NT2/D1 (cell line): ENCODE data around the gene KCNH2.
A peak's percentile ranks its signal among the peaks of the same experiment; 100 is the strongest.

Experiments
- DNase-seq: peaks from one replicate; pipeline ENCODE4 v3.0.0-alpha.2; 2011; ENCODE audit warnings: low read depth, low spot score
- H3K27me3 ChIP-seq: 2 replicates; pipeline ENCODE4 v1.6.0; 2011; ENCODE audit warnings: mild to moderate bottlenecking; ENCODE audit not compliant: insufficient read length, insufficient read depth
- H3K36me3 ChIP-seq: 2 replicates; pipeline ENCODE4 v1.6.1; 2011; ENCODE audit warnings: mild to moderate bottlenecking, low read length, mixed read lengths; ENCODE audit not compliant: insufficient read depth, insufficient read length
- H3K4me1 ChIP-seq: 2 replicates; pipeline ENCODE4 v1.5.1; 2011; ENCODE audit not compliant: insufficient read depth, insufficient read length
- H3K4me3 ChIP-seq: 2 replicates; pipeline ENCODE4 v1.5.1; 2011; ENCODE audit warnings: low read depth; ENCODE audit not compliant: insufficient read length
- H3K9ac ChIP-seq: 2 replicates; pipeline ENCODE4 v1.6.0; 2011; ENCODE audit warnings: low read depth; ENCODE audit not compliant: insufficient read length
- H3K9me3 ChIP-seq: 2 replicates; pipeline ENCODE4 v1.5.1; 2011; ENCODE audit warnings: mild to moderate bottlenecking, low read length; ENCODE audit not compliant: insufficient read depth
- SUZ12 ChIP-seq: IDR thresholded peaks from 2 replicates; pipeline ENCODE4 v1.6.1; 2011; ENCODE audit not compliant: insufficient read length, insufficient read depth; ENCODE audit errors: extremely low read depth
- YY1 ChIP-seq: IDR thresholded peaks from 2 replicates; pipeline ENCODE4 v1.6.1; 2011; ENCODE audit not compliant: insufficient read length, insufficient read depth
- ZNF274 ChIP-seq: IDR thresholded peaks from 2 replicates; pipeline ENCODE4 v1.6.1; 2011; ENCODE audit warnings: mild to moderate bottlenecking, low read depth, low read length

KCNH2 gene

DNA sequence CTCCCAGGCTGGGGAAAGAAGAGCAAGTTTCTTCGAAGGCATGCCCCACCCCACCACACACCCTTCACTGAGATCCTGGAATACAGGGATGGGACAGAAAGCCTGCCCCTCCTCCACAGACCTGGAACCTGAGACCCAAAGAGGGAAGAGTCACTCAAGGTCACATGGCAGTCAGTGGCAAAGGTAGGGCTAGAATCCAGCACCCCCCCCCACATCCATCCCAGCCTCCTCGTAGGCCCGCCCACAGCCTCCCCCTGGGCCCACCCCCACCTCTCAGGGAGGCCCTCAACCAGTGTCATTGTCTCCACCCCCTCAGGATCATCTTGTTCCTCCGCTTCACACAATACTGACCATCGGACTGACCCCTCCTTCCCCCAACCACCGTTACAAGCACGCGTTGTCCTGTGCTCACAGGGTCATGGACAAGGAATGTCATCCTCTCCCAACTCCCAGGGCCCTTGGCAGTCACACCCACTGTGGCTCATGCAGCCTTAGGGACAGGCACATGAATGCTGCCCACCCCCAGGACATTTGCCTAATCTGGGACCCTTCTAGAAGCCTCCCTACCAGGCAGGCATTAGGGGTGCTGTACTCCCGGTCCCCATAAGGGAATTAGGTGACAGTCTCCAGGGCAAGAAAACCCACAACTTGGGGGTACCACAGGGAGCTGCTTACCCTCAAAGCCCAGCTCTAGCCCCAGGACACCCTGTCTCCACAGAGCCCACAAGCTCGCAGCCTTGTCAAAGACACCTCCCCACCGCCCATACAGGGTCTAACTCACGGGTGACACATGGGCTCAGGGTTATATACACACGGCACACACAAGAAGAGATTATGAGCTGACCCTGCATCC, 1.4 kb downstream of the KCNH2 start:
- no peak for DNase-seq
- TF ChIP-seq YY1 = no peak
- TF ChIP-seq ZNF274 = no peak
- TF ChIP-seq SUZ12 = no peak
- Histone ChIP-seq H3K9me3 (no peaks in the 10 kb centered on the region), H3K36me3 (no peaks in the 10 kb centered on the region), H3K4me3 (peak overlapping the region; percentile 41), H3K27me3 (peaks cover 49% of the 10 kb centered on the region), H3K9ac (peak overlapping the region; percentile 63), H3K4me1 (peaks cover 26% of the 10 kb centered on the region)

DNA sequence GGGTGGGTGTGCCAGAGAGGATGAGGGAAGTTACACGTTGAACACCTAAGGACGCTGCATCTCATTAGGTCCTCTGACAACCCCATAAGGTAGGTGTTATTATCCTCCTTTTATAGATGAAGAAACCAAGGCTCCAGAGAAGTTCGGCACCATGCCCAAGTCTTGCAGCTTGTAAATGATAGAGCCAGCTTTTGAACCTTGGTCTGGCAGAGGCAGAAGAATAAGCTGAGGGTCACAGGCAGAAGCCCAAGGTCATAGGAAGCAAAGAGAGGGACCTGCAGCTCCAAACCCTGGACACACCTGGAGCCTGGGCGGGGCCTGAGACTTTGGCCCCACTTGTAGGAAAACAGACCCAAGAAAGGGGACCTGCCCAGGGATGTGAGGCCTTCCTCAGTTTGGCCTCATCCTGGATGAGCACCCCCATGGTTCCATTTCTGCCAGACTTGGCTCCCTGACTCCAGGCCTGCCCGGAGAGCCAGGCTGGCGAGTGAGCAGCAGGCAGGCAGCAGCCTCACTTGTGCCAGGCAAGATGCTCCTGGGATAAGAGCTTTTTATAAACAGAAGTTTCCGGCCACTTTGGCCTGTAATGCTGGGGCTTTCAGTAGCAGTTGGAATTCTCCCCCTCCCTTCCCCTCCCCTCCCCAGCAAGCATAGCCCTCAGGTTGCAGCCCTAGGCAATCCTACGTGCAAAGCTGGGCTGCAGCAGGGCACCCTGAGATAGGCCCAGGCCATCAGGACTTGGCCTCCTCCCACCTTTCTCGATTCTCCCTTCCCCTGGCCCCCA, 2.4 kb downstream of the KCNH2 start:
- DNase-seq = no peak
- Histone ChIP-seq H3K9ac (peak overlapping the region; percentile 74), H3K4me3 (peak overlapping the region; percentile 66), H3K36me3 (no peaks in the 10 kb centered on the region), H3K9me3 (no peaks in the 10 kb centered on the region), H3K27me3 (peaks cover 43% of the 10 kb centered on the region), H3K4me1 (peaks cover 30% of the 10 kb centered on the region)
- TF ChIP-seq YY1 (no peak), ZNF274 (no peak), SUZ12 (no peak)

DNA sequence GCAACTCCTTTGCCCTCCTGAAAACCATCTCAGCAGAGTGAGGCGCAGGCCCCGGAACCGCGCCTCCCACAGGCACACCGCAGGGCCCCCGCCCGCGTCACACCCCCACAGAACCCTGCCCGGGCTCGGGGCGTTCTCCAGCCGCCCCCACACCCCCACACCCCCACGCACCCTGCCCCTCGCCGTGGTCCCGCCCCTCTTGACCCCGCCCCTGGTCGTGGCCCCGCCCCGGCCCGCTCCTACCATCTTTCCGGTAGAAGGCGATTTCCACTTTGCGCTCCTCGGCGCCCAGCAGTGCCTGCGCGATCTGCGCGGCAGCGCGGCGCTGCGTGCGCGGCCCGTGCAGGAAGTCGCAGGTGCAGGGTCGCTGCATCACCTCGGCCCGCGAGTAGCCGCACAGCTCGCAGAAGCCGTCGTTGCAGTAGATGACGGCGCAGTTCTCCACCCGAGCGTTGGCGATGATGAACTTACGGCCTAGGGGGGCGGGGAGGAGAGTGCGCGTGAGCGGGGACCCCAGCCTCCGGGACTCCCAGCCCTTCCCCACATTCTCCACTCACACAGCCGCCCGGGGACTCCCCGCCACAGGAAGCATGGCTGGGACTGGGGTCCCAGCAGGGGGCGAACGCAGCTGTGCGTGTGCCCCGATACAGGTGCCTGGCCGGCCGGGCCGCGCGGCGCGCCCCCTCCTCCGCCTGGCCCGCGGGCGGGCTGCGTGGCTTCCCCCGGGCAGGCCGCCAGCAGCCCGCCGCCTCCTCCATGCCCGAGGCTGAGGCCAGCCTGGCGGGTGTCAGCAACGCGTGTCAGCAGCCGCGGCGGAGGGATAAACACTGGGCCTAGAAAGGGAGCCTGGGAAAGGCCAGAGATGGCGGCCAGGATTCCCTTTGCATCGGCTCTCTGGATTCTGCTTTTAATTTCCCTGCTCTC, 3.4 kb downstream of the KCNH2 start:
- Histone ChIP-seq H3K9ac (peak overlapping the region; percentile 74), H3K36me3 (no peaks in the 10 kb centered on the region), H3K4me3 (peak overlapping the region; percentile 66), H3K9me3 (no peaks in the 10 kb centered on the region), H3K27me3 (peaks cover 36% of the 10 kb centered on the region), H3K4me1 (peaks cover 26% of the 10 kb centered on the region)
- no peak for DNase-seq
- TF ChIP-seq SUZ12 = no peak
- no peak for TF ChIP-seq ZNF274
- TF ChIP-seq YY1 = no peak

GRCh38 chr7:150973571-150974451, 4.3 kb downstream of the KCNH2 start:
- no peak for TF ChIP-seq YY1
- no peak for TF ChIP-seq ZNF274
- no peak for TF ChIP-seq SUZ12
- Histone ChIP-seq H3K9me3 (no peaks in the 10 kb centered on the region), H3K9ac (peak overlapping the region; percentile 32), H3K4me3 (peak overlapping the region; percentile 11), H3K36me3 (no peaks in the 10 kb centered on the region), H3K27me3 (peaks cover 33% of the 10 kb centered on the region), H3K4me1 (peaks cover 35% of the 10 kb centered on the region)
- DNase-seq = no peak

DNA sequence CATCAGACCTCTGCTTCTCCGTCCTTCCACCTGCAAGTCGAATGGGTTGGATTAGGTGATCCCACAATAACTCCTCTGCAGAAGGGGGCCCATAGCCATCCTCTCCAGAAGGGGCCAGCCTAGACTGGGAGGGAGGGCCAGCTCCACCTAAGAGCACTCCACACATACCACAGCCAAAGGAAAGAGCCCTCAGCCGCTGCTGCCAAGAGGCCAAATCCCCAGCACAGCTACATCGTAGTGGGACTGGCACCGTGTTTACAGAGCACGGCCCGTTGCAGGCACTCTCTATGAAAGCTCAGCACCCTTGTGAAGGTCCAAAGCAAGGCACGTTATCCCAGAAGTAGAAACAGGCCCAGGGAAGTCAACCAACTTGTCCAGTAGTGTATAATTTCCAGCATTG, 5.4 kb downstream of the KCNH2 start:
- Histone ChIP-seq H3K9ac (no peak overlapping the region), H3K9me3 (no peaks in the 10 kb centered on the region), H3K4me1 (peaks cover 37% of the 10 kb centered on the region), H3K27me3 (peaks cover 33% of the 10 kb centered on the region), H3K36me3 (no peaks in the 10 kb centered on the region), H3K4me3 (no peak overlapping the region)
- no peak for DNase-seq
- TF ChIP-seq SUZ12 (no peak), ZNF274 (no peak), YY1 (no peak)

GRCh38 chr7:150972023-150972468, 6.1 kb downstream of the KCNH2 start:
- Histone ChIP-seq H3K27me3 (peaks cover 28% of the 10 kb centered on the region), H3K36me3 (no peaks in the 10 kb centered on the region), H3K9me3 (no peaks in the 10 kb centered on the region), H3K4me3 (no peak overlapping the region), H3K9ac (no peak overlapping the region), H3K4me1 (peaks cover 34% of the 10 kb centered on the region)
- DNase-seq = no peak
- TF ChIP-seq YY1 (no peak), ZNF274 (no peak), SUZ12 (no peak)
